Left lung (tissue), 10 donors: ENCODE measurements around the gene ASB2. TPM values are rescaled to one million over a fixed set of nuclear protein-coding genes. Genes with fewer than 3 reads are reported as not detected.

Source experiments
- ATAC-seq: fragments of 200-7000 bp; cut with Tn5 transposase; one replicate; pipeline ENCODE4 v1.9.1; 2020; ENCODE audit warnings: moderate library complexity
- DNase-seq, 4 donors: peaks; one replicate each; pipeline ENCODE4 v3.0.0-alpha.2; 2013 to 2020
- H3K27ac ChIP-seq, 2 donors: fragments of 200-600 bp; sonication (generic) in 1 of 2; one replicate each; pipeline versions ENCODE4 v1.5.0 to v1.8.0; 2020 to 2021
- H3K27me3 ChIP-seq, 2 donors: fragments of 200-600 bp; sonication (generic) in 1 of 2; one replicate each; pipeline versions ENCODE4 v1.5.0 to v1.8.0; 2020 to 2021
- H3K36me3 ChIP-seq, 2 donors: fragments of 200-600 bp; sonication (generic) in 1 of 2; one replicate each; pipeline versions ENCODE4 v1.5.0 to v1.8.0; 2020 to 2021
- H3K4me1 ChIP-seq, 2 donors: fragments of 200-600 bp; one replicate each; pipeline ENCODE4 v1.8.0; 2021
- H3K4me3 ChIP-seq, 2 donors: fragments of 200-600 bp; sonication (generic) in 1 of 2; one replicate each; pipeline versions ENCODE4 v1.5.0 to v1.8.0; 2020 to 2021; ENCODE audit warnings: mild to moderate bottlenecking in 1 of 2
- H3K9me3 ChIP-seq, 2 donors: fragments of 200-600 bp; sonication (generic) in 1 of 2; one replicate each; pipeline versions ENCODE4 v1.5.0 to v1.8.0; 2020 to 2021
- intact Hi-C, 2 donors: fragments of 100-400 bp; cut with DNase I; formaldehyde crosslinking; loops; one replicate each; pipeline versions ENCODE4 v1.11.2 to v1.14.2; 2022
- polyA plus RNA-seq, 6 donors: library from polyadenylated mRNA; unstranded; fragments of 120-200 nt; gene quantifications; one replicate each; pipeline ENCODE4 v1.2.1, GENCODE V29; 2013; ENCODE audit not compliant: insufficient read length in 6 of 6
- total RNA-seq, 2 donors: library from RNA; stranded (reverse); fragmentation: NEBNext Ultra II Directional; extraction: Animal tissue kit (Norgen Biotek cat#: 25700); gene quantifications; one replicate each; pipeline ENCODE4 v1.2.1, GENCODE V29; 2021
- TF ChIP-seq, protein P1 (sequence below), 2 donors: fragments of 200-600 bp; sonication (generic) in 1 of 2; IDR thresholded peaks; one replicate each; pipeline versions ENCODE4 v1.5.0 to v1.8.0; 2021; ENCODE audit warnings: antibody characterized with exemption in 2 of 2
- donor health status: DM: no; HTN: yes; CAD: no.
- donor health status: DM: no; HTN: no; CAD: no.

The ASB2 gene
- total and polyA plus RNA-seq, 8 donors = 0.81 to 3.2 (median 1.6) TPM

- TF ChIP-seq, protein P1, sequence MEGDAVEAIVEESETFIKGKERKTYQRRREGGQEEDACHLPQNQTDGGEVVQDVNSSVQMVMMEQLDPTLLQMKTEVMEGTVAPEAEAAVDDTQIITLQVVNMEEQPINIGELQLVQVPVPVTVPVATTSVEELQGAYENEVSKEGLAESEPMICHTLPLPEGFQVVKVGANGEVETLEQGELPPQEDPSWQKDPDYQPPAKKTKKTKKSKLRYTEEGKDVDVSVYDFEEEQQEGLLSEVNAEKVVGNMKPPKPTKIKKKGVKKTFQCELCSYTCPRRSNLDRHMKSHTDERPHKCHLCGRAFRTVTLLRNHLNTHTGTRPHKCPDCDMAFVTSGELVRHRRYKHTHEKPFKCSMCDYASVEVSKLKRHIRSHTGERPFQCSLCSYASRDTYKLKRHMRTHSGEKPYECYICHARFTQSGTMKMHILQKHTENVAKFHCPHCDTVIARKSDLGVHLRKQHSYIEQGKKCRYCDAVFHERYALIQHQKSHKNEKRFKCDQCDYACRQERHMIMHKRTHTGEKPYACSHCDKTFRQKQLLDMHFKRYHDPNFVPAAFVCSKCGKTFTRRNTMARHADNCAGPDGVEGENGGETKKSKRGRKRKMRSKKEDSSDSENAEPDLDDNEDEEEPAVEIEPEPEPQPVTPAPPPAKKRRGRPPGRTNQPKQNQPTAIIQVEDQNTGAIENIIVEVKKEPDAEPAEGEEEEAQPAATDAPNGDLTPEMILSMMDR (IDR thresholded peaks at IDR 0.05) = no peak
- no peaks in the 10 kb centered on the region for H3K36me3 ChIP-seq
- H3K27me3 ChIP-seq = peaks cover 0 to 56% of the 10 kb centered on the region in 2 donors
- no peak for DNase-seq
- no peak for ATAC-seq
- H3K4me1 ChIP-seq = no peaks in the 10 kb centered on the region
- no peak overlapping the region for H3K4me3 ChIP-seq
- H3K27ac ChIP-seq = no peak overlapping the region
- no peaks in the 10 kb centered on the region for H3K9me3 ChIP-seq
- intact Hi-C loops = no loop called here
Observed at GRCh38 chr14:93997916-93998870, 21.8 kb upstream of the ASB2 start.

DNA sequence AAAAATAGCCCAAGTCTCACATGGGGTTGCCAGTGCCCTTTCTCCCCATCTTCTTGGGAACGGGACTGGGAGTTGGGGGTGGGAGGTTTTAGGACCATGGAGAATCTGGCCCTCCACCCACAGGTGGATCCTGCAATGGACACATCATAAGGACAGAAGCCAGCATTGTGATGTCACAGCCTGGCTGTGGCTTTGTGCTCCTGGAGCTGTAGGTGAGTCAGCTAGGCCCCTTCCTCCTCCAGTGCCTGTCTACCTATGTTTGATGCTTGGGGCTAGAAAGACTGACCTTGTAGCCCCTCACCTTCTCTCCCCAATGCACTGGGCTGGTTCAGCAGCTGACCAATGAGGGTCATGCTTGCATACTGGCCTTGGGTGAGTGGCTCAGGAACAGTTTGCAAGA lies 20.7 kb upstream of the ASB2 start, which contains the start of gene CCDC197:
Gene CCDC197 (plus strand): TSS at position 220 of the 400 bp plus-strand sequence. CDS start 831 bp downstream, outside the sequence.
- DNase-seq = no peak
- Histone ChIP-seq H3K4me3 (no peak within 1 kb of the TSS), H3K27ac (no peak within 1 kb of the TSS), H3K4me1 (no peaks in the 10 kb centered on the region), H3K36me3 (no peaks in the 10 kb centered on the region), H3K9me3 (no peaks in the 10 kb centered on the region), H3K27me3 (peaks cover 0 to 48% of the 10 kb centered on the region in 2 donors)
- TF ChIP-seq, protein P1 (IDR thresholded peaks at IDR 0.05) = no peak
- ATAC-seq = no peak
- intact Hi-C loops = no loop called here

DNA sequence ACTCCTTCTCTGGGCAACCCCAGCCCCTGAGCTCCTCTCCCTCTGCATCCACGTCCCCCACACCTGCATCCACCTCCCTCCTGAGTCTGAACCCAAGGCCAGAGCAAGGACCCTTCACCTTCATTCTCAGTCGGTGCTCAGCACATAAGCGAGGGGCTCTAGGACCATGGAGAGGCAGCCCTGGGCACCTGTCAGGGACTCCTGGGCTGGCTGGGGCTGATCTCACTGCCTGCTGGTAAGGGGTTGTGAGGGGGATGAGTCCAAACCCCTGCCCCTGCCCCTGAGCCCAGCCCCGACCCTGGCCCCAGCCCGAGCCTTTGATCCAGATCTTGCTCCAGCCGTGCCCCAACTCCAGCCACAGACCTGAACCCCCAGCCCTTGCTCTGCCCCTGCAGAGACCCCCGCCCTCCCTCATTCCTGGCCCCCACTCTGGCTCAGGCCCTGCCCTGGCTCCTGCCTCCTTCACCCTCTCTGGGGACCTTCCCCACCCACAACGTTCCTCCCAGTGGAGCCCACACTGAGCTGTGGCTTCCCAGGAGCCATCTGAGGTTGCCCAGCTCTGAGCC lies 19.8 kb upstream of the ASB2 start:
- no peak for DNase-seq
- Histone ChIP-seq H3K9me3 (no peaks in the 10 kb centered on the region), H3K27ac (no peak overlapping the region), H3K4me3 (no peak overlapping the region), H3K4me1 (no peaks in the 10 kb centered on the region), H3K36me3 (no peaks in the 10 kb centered on the region), H3K27me3 (peaks cover 0 to 39% of the 10 kb centered on the region in 2 donors)
- intact Hi-C loops = no loop called here
- ATAC-seq = no peak
- TF ChIP-seq, protein P1 (IDR thresholded peaks at IDR 0.05) = no peak

DNA sequence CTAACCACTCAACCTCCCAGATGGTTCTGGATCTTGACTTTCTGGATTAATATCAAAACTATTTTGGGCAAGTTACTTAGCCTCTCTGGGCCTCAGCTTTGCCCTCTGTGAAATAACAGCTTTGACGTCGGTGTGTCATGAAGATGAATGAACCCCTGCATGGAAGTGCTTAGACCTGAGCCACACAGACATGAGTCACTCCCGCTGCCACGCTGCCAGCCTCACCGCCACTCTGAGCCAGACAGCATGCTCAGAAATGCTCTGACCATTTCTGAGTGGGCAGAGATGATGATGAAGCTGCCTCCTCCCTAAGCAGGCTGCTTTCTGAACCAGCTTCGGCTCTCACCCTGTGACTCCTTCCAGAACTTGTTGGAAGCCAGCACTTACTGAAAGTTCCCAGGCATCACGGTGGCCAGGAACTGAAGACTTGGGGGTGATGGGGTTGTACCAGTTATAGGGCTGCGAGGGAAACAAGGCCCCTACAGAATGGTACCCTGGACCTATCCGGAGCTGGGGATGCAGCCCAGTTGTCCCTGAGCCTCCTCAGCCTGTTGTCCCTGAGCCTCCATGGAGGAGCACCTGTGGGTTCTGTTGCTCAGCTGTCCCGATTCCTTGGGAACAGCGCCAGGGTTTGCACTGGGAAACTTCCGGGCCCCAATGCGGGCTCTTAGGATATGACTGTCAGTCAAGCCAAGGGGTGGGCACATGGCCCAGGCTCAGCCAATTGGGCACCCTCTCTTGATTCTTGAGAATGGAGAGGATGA lies 18.7 kb upstream of the ASB2 start:
- Histone ChIP-seq H3K27ac (no peak overlapping the region), H3K4me1 (no peaks in the 10 kb centered on the region), H3K9me3 (no peaks in the 10 kb centered on the region), H3K27me3 (peaks cover 0 to 32% of the 10 kb centered on the region in 2 donors), H3K4me3 (no peak overlapping the region), H3K36me3 (no peaks in the 10 kb centered on the region)
- intact Hi-C loops = no loop called here
- DNase-seq (no peak), ATAC-seq (peak; percentile 32)
- TF ChIP-seq, protein P1 (IDR thresholded peaks at IDR 0.05) = no peak
